IPS-NIHi7 (cell line): ENCODE measurements around the gene PRKCE.

Experiments
- DNase-seq: peaks from one replicate; pipeline ENCODE4 v3.0.0; 2012; ENCODE audit warnings: mixed read lengths; ENCODE audit errors: extremely low spot score

Gene PRKCE

GRCh38 chr2:46164529-46165301 lies 513.2 kb downstream of the PRKCE start:
- DNase-seq: no peak

GRCh38 chr2:46165916-46166315 lies 514.4 kb downstream of the PRKCE start:
- DNase-seq: no peak

- no peak for DNase-seq
Observed at GRCh38 chr2:46167406-46167805, 515.9 kb downstream of the PRKCE start.

- DNase-seq: no peak
Observed at GRCh38 chr2:46167924-46168323, 516.4 kb downstream of the PRKCE start.

- DNase-seq: no peak
Observed at GRCh38 chr2:46169467-46169866, 518.0 kb downstream of the PRKCE start.

- no peak for DNase-seq
Observed at GRCh38 chr2:46170026-46170425, 518.6 kb downstream of the PRKCE start.

- no peak for DNase-seq
Observed at GRCh38 chr2:46170611-46171350, 519.3 kb downstream of the PRKCE start.

- no peak for DNase-seq
Observed at GRCh38 chr2:46171411-46171953, 520.0 kb downstream of the PRKCE start.

GRCh38 chr2:46171996-46172546 lies 520.6 kb downstream of the PRKCE start:
- no peak for DNase-seq

GRCh38 chr2:46173030-46173429 lies 521.6 kb downstream of the PRKCE start:
- DNase-seq: no peak

GRCh38 chr2:46173636-46174250 lies 522.3 kb downstream of the PRKCE start:
- no peak for DNase-seq

GRCh38 chr2:46174345-46175170 lies 523.1 kb downstream of the PRKCE start:
- DNase-seq: no peak

GRCh38 chr2:46175419-46175818 lies 523.9 kb downstream of the PRKCE start:
- DNase-seq: no peak

GRCh38 chr2:46177461-46178089 lies 526.1 kb downstream of the PRKCE start:
- no peak for DNase-seq

GRCh38 chr2:46179037-46179621 lies 527.7 kb downstream of the PRKCE start:
- no peak for DNase-seq

- no peak for DNase-seq
Observed at GRCh38 chr2:46180189-46180588, 528.7 kb downstream of the PRKCE start.

- DNase-seq: no peak
Observed at GRCh38 chr2:46181306-46181705, 529.8 kb downstream of the PRKCE start.

- DNase-seq: no peak
Observed at GRCh38 chr2:46181789-46182530, 530.5 kb downstream of the PRKCE start.

GRCh38 chr2:46183426-46183825 lies 532.0 kb downstream of the PRKCE start:
- no peak for DNase-seq
